ENCODE results near the gene UBXN10. TPM values are rescaled to one million over a fixed set of nuclear protein-coding genes. Genes with fewer than 3 reads are reported as not detected.
A peak's percentile ranks its signal among the peaks of the same experiment; 100 is the strongest.

UBXN10 gene
- total and polyA plus RNA-seq, 2 of the 8 experiments (the other 6 are each of a cell fraction or from before 2014, with no cell fraction given), result 0.43 to 0.68 TPM

DNA sequence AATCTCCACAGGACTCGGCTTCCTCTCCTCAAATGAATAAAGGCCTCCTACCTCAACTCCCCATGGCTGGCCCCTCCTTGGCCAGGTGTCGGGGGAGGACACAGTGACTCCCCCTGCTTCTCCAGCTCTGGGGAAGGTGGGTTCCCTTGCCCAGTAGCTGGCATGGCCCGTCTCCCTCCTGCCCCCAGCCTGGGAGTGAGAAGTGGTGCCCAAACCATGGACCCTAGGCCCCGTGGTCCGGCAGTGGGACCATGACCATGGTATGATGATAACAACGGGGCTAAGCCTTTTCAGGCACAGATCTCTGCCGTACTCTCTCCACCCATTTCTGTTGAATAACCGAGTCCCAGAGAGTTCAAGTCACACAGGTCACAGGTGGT, 35.6 kb upstream of the UBXN10 start:
- FAIRE-seq, result no peak
- H3K4me3 ChIP-seq (ENCODE audit: extremely low read depth in 1 of 4, insufficient read depth in 2 of 4, low read depth in 3 of 4, low read length in 4 of 4), result no peak overlapping the region
- no peaks in the 10 kb centered on the region for H3K36me3 ChIP-seq (ENCODE audit: control insufficient read depth in 2 of 4, insufficient read depth in 4 of 4, low read length in 3 of 4)
- no peak overlapping the region for H3K14ac ChIP-seq (ENCODE audit: insufficient read length)
- POLR2A ChIA-PET (ENCODE audit: partially characterized antibody), result no interaction called here
- H3K9me3 ChIP-seq (ENCODE audit: insufficient read depth in 2 of 2, low read depth in 1 of 2, low read length in 1 of 2), result no peaks in the 10 kb centered on the region
- H3K56ac ChIP-seq (replicated peaks; ENCODE audit: insufficient read length, low read depth, low read length), result no peak overlapping the region
- H3K23ac ChIP-seq (ENCODE audit: insufficient read length), result no peak overlapping the region
- peak overlapping the region; percentile 50; the same call in 1 of the 2 replicates for H2BK12ac ChIP-seq (ENCODE audit: low read depth, low read length)
- H3K27ac ChIP-seq (ENCODE audit: low read depth, low read length), result no peak overlapping the region
- H3K4ac ChIP-seq (replicated peaks; ENCODE audit: insufficient read length, low read depth, low read length), result no peak overlapping the region
- no peaks in the 10 kb centered on the region for H3K79me2 ChIP-seq (ENCODE audit: control insufficient read depth in 1 of 2, insufficient read depth in 2 of 2, low read length in 2 of 2)
- H2BK20ac ChIP-seq (ENCODE audit: low read length), result no peak overlapping the region
- H4K20me1 ChIP-seq (replicated peaks in 1 of 2; ENCODE audit: control insufficient read depth in 1 of 2, insufficient read depth in 2 of 2, low read length in 2 of 2), result no peaks in the 10 kb centered on the region
- H2BK15ac ChIP-seq (ENCODE audit: low read length), result peak overlapping the region; percentile 46; the same call in 1 of the 2 replicates
- no peaks in the 10 kb centered on the region for H3K27me3 ChIP-seq (replicated peaks in 1 of 4; ENCODE audit: control insufficient read depth in 3 of 4, extremely low read depth in 1 of 4, insufficient read depth in 3 of 4, low read length in 3 of 4)
- TF ChIP-seq FOSL1 (IDR thresholded peaks at IDR 0.05; ENCODE audit: insufficient read depth, low read depth, low read length) (no peak), POLR2AphosphoS5 (IDR thresholded peaks at IDR 0.05; ENCODE audit: low read depth, low read length) (no peak), GTF2F1 (IDR thresholded peaks at IDR 0.05; ENCODE audit: borderline replicate concordance, low read depth, low read length) (no peak), EZH2 (IDR thresholded peaks at IDR 0.05; ENCODE audit: low read depth, low read length, severe bottlenecking) (no peak), ZNF274 (IDR thresholded peaks at IDR 0.05; ENCODE audit: borderline replicate concordance, extremely low read depth, low read length) (no peak), SUZ12 (IDR thresholded peaks at IDR 0.05; ENCODE audit: low read length) (no peak), BCL11A (IDR thresholded peaks at IDR 0.05; ENCODE audit: low read depth in 2 of 2, low read length in 2 of 2) (no peak), CBX5 (IDR thresholded peaks at IDR 0.05; ENCODE audit: low read depth, low read length) (no peak), TEAD4 (IDR thresholded peaks at IDR 0.05; ENCODE audit: low read depth, low read length) (no peak), BRCA1 (IDR thresholded peaks at IDR 0.05; ENCODE audit: low read depth, low read length) (no peak)
- TF ChIP-seq, protein P1, sequence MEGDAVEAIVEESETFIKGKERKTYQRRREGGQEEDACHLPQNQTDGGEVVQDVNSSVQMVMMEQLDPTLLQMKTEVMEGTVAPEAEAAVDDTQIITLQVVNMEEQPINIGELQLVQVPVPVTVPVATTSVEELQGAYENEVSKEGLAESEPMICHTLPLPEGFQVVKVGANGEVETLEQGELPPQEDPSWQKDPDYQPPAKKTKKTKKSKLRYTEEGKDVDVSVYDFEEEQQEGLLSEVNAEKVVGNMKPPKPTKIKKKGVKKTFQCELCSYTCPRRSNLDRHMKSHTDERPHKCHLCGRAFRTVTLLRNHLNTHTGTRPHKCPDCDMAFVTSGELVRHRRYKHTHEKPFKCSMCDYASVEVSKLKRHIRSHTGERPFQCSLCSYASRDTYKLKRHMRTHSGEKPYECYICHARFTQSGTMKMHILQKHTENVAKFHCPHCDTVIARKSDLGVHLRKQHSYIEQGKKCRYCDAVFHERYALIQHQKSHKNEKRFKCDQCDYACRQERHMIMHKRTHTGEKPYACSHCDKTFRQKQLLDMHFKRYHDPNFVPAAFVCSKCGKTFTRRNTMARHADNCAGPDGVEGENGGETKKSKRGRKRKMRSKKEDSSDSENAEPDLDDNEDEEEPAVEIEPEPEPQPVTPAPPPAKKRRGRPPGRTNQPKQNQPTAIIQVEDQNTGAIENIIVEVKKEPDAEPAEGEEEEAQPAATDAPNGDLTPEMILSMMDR (IDR thresholded peaks at IDR 0.05; ENCODE audit: control extremely low read depth in 1 of 3, insufficient read depth in 1 of 3, low read depth in 1 of 3, low read length in 3 of 3), result no peak
- H4K5ac ChIP-seq (ENCODE audit: insufficient read length, low read depth, low read length), result no peak overlapping the region
- no peaks in the 10 kb centered on the region for H3K79me1 ChIP-seq (ENCODE audit: low read depth, low read length)
- no peak overlapping the region for H3K9ac ChIP-seq (replicated peaks in 1 of 4; ENCODE audit: extremely low read depth in 1 of 4, low read depth in 3 of 4, low read length in 3 of 4)
- H2BK120ac ChIP-seq (replicated peaks; ENCODE audit: low read depth, low read length), result no peak overlapping the region
- H2AFZ ChIP-seq (ENCODE audit: low read length), result no peak overlapping the region
- no peak for DNase-seq (ENCODE audit: low read depth in 1 of 2, low spot score in 2 of 2)
- H4K8ac ChIP-seq (ENCODE audit: extremely low read depth, insufficient read depth, low read length), result no peak overlapping the region
- no peak overlapping the region for H2AK5ac ChIP-seq (ENCODE audit: low read depth, low read length)
- CTCF ChIA-PET (ENCODE audit: partially characterized antibody), result interaction anchor here (0.6 to 13.5 kb wide), 10 partner anchors 9 to 444 kb away, joined by 3 to 127 read pairs (median 6); partner anchors contain the start of genes PLA2G2A and PLA2G2E
- WGBS, 2 experiments (ENCODE audit: extremely low coverage in 1 of 2, insufficient coverage in 1 of 2, insufficient read length in 1 of 2, insufficient replicate concordance in 2 of 2, low coverage in 1 of 2, low lambda C conversion rate in 2 of 2, missing lambda C conversion rate in 1 of 2), result 90% methylated on average over 8 of the region's 8 CpGs; no CpG with 5 or more reads in 1 of the 2 experiments
- H4K91ac ChIP-seq (replicated peaks; ENCODE audit: insufficient read length, low read length), result no peak overlapping the region
- no peak overlapping the region for H3K4me2 ChIP-seq (ENCODE audit: insufficient read depth in 1 of 2, low read depth in 2 of 2, low read length in 2 of 2)
- H2BK5ac ChIP-seq (ENCODE audit: low read depth, low read length), result no peak overlapping the region
- H3K18ac ChIP-seq (ENCODE audit: extremely low read depth, low read length), result no peak overlapping the region
- peaks cover 0 to 11% (median 5%) of the 10 kb centered on the region in 4 experiments; a peak in 6 of 7 replicates for H3K4me1 ChIP-seq (replicated peaks in 1 of 4; ENCODE audit: control insufficient read depth in 3 of 4, insufficient read depth in 4 of 4, low read length in 3 of 4)
- no peaks in the 10 kb centered on the region for H3K23me2 ChIP-seq (ENCODE audit: low read depth, low read length)
